GM21786 (cell line): Measurements from ENCODE around the gene RNF144A.

Source experiments
- ATAC-seq: cut with Tn5 transposase; IDR thresholded peaks from one replicate; pipeline ENCODE4 v1.9.1; 2021; ENCODE audit not compliant: unreplicated experiment

The RNF144A gene

GRCh38 chr2:6946722-6947121 is 29.5 kb downstream of the RNF144A start:
- ATAC-seq, result no peak

GRCh38 chr2:6947929-6948676 is 30.9 kb downstream of the RNF144A start:
- ATAC-seq, result no peak

GRCh38 chr2:6948677-6949351 is 31.6 kb downstream of the RNF144A start:
- ATAC-seq, result no peak

- ATAC-seq, result no peak
Measured at GRCh38 chr2:6951046-6951445, 33.8 kb downstream of the RNF144A start.

GRCh38 chr2:6952101-6952500 is 34.9 kb downstream of the RNF144A start:
- no peak for ATAC-seq

GRCh38 chr2:6954586-6954985 is 37.4 kb downstream of the RNF144A start:
- ATAC-seq, result no peak

- ATAC-seq, result no peak
Measured at GRCh38 chr2:6955511-6956136, 38.4 kb downstream of the RNF144A start.

GRCh38 chr2:6956566-6956965 is 39.4 kb downstream of the RNF144A start:
- ATAC-seq, result no peak

- no peak for ATAC-seq
Measured at GRCh38 chr2:6957031-6957714, 40.0 kb downstream of the RNF144A start.

- no peak for ATAC-seq
Measured at GRCh38 chr2:6957910-6958615, 40.9 kb downstream of the RNF144A start.

GRCh38 chr2:6958616-6959235 is 41.5 kb downstream of the RNF144A start:
- no peak for ATAC-seq

GRCh38 chr2:6959751-6960150 is 42.5 kb downstream of the RNF144A start:
- no peak for ATAC-seq

- no peak for ATAC-seq
Measured at GRCh38 chr2:6960659-6961058, 43.4 kb downstream of the RNF144A start.

GRCh38 chr2:6963727-6964126 is 46.5 kb downstream of the RNF144A start:
- no peak for ATAC-seq

- ATAC-seq, result no peak
Measured at GRCh38 chr2:6965071-6965795, 48.0 kb downstream of the RNF144A start.

GRCh38 chr2:6966446-6966940 is 49.3 kb downstream of the RNF144A start:
- ATAC-seq, result no peak

- no peak for ATAC-seq
Measured at GRCh38 chr2:6967301-6967700, 50.1 kb downstream of the RNF144A start.

- no peak for ATAC-seq
Measured at GRCh38 chr2:6968319-6969100, 51.3 kb downstream of the RNF144A start.

- ATAC-seq, result no peak
Measured at GRCh38 chr2:6970551-6970950, 53.3 kb downstream of the RNF144A start.
